Nephron (organoid): Measurements from ENCODE around the gene NCAM1.
A peak's percentile ranks its signal among the peaks of the same experiment; 100 is the strongest.

ENCODE experiments used
- H3K27ac Mint-ChIP-seq, 3 experiments: 2 replicates each; pipeline ENCODE4 v1.8.0; 2020; ENCODE audit warnings: mixed read lengths in 3 of 3, mild to moderate bottlenecking in 2 of 3, moderate library complexity in 1 of 3
- H3K27me3 Mint-ChIP-seq: 2 replicates; pipeline ENCODE4 v1.8.0; 2021; ENCODE audit warnings: low read depth, mild to moderate bottlenecking, moderate library complexity, mixed read lengths
- H3K36me3 Mint-ChIP-seq: 2 replicates; pipeline ENCODE4 v1.8.0; 2020; ENCODE audit warnings: low read depth, mixed read lengths
- H3K4me1 Mint-ChIP-seq: 2 replicates; pipeline ENCODE4 v1.8.0; 2020; ENCODE audit warnings: mixed read lengths
- H3K4me3 Mint-ChIP-seq, 3 experiments: 2 replicates each; pipeline ENCODE4 v1.8.0; 2020; ENCODE audit warnings: mild to moderate bottlenecking in 3 of 3, mixed read lengths in 3 of 3, moderate library complexity in 2 of 3
- H3K9me3 Mint-ChIP-seq: 2 replicates; pipeline ENCODE4 v1.8.0; 2020; ENCODE audit warnings: mixed read lengths
- TF ChIP-seq, protein P1 (sequence below), 3 experiments: fragments of 200-600 bp; sonication (generic); IDR thresholded peaks; one replicate each; pipeline ENCODE4 v1.5.0; 2021; ENCODE audit warnings: antibody characterized with exemption in 3 of 3; ENCODE audit not compliant: unreplicated experiment in 3 of 3

NCAM1 gene

DNA sequence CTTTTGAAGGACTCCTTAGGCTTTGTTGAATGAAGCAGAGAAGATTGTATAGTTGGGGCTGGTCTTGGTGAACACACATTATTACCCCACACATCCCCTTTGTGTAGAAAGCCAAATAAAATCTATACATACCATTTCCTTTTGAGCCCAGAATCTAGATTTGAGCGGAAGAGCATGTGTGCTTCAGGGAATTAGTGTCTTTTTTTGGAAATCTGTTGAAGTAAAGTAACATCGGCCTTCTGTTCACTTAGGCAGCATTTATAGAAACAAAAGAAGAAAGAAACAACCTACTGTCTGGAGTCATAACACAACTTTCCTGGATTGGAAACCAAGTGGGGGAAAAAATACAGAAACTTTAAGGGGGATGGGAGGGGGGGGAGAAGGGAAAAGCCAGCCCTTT lies 315.2 kb downstream of the NCAM1 start:
- Mint-ChIP-seq H3K27ac (peak overlapping the region in 1 of 3 experiments; percentile 15), H3K27me3 (no peaks in the 10 kb centered on the region)

DNA sequence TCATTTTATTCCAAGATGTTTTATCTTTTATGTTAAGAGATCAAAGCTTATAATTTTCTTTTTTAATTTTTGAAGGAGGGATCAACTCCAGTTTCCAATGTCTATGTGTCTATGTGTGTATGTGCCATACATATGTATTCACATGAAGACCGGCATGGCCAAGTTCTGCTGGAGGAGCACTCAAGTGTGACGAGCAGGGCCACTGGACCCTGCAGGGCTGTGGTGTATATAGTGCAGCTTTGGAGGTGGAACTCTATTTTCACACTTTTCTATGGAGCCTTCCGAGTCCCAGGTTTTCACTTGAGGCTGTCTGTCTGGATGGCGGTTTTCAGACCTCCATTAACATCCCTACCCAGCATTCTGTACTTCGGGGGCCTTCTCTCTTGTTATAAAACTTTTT lies 316.7 kb downstream of the NCAM1 start:
- TF ChIP-seq, protein P1, sequence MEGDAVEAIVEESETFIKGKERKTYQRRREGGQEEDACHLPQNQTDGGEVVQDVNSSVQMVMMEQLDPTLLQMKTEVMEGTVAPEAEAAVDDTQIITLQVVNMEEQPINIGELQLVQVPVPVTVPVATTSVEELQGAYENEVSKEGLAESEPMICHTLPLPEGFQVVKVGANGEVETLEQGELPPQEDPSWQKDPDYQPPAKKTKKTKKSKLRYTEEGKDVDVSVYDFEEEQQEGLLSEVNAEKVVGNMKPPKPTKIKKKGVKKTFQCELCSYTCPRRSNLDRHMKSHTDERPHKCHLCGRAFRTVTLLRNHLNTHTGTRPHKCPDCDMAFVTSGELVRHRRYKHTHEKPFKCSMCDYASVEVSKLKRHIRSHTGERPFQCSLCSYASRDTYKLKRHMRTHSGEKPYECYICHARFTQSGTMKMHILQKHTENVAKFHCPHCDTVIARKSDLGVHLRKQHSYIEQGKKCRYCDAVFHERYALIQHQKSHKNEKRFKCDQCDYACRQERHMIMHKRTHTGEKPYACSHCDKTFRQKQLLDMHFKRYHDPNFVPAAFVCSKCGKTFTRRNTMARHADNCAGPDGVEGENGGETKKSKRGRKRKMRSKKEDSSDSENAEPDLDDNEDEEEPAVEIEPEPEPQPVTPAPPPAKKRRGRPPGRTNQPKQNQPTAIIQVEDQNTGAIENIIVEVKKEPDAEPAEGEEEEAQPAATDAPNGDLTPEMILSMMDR (IDR thresholded peaks at IDR 0.05; ENCODE audit: unreplicated experiment in 3 of 3): no peak
- no peaks in the 10 kb centered on the region for H3K27me3 Mint-ChIP-seq
- H3K4me3 Mint-ChIP-seq: no peak overlapping the region
- H3K27ac Mint-ChIP-seq: no peak overlapping the region
- H3K36me3 Mint-ChIP-seq: peaks cover 25% of the 10 kb centered on the region
- H3K9me3 Mint-ChIP-seq: no peaks in the 10 kb centered on the region
- H3K4me1 Mint-ChIP-seq: no peaks in the 10 kb centered on the region

More for the DNA sequence above, 315.2 kb downstream of the NCAM1 start:
- H3K9me3 Mint-ChIP-seq: no peaks in the 10 kb centered on the region
- H3K4me3 Mint-ChIP-seq: no peak overlapping the region
- H3K4me1 Mint-ChIP-seq: no peaks in the 10 kb centered on the region
- TF ChIP-seq, protein P1 (IDR thresholded peaks at IDR 0.05; ENCODE audit: unreplicated experiment in 3 of 3): no peak
- peaks cover 33% of the 10 kb centered on the region for H3K36me3 Mint-ChIP-seq

DNA sequence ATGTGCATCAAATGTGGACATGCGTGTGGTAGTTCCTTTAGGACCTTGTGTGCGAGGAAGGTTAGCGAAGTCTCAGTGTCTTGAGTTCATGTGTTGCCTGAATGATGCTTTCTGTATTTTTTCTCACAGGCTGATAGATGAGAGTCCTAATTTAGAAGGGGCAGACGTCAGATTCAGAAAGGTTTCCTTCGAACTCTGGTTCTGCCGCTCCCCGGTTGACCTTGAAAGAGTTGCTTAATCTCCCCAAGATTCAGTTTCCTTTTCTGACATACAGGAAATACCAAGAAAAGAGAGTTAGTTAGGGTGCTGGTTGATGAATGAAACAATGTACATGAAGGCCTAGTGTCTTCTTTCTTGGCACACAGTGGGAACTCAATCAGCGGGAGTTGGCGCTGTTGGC lies 317.3 kb downstream of the NCAM1 start:
- no peaks in the 10 kb centered on the region for H3K9me3 Mint-ChIP-seq
- TF ChIP-seq, protein P1 (IDR thresholded peaks at IDR 0.05; ENCODE audit: unreplicated experiment in 3 of 3): no peak
- H3K36me3 Mint-ChIP-seq: peaks cover 24% of the 10 kb centered on the region
- no peaks in the 10 kb centered on the region for H3K4me1 Mint-ChIP-seq
- H3K27ac Mint-ChIP-seq: no peak overlapping the region
- H3K27me3 Mint-ChIP-seq: no peaks in the 10 kb centered on the region
- no peak overlapping the region for H3K4me3 Mint-ChIP-seq

DNA sequence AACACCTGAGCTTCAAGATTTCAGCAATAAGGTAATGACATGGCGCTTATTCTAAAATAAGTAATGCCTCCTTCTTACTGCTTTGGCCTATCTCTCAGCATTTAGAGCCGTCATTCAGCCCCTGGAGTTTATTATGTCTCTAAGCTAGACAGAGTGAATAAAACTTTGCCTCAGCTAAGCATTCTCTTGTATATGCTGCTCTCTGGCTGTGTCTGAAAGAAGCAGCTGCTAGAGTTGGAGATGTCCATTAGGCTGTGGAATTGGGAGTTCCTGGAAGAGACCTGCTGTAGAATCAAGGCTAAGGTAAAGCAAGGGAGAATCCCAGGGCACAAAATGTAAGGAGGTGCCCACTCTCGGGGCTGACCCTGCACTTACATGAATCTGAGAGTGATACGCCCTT lies 317.7 kb downstream of the NCAM1 start:
- H3K4me3 Mint-ChIP-seq: no peak overlapping the region
- TF ChIP-seq, protein P1 (IDR thresholded peaks at IDR 0.05; ENCODE audit: unreplicated experiment in 3 of 3): no peak
- no peaks in the 10 kb centered on the region for H3K27me3 Mint-ChIP-seq
- no peaks in the 10 kb centered on the region for H3K9me3 Mint-ChIP-seq
- no peak overlapping the region for H3K27ac Mint-ChIP-seq
- no peaks in the 10 kb centered on the region for H3K4me1 Mint-ChIP-seq
- peaks cover 24% of the 10 kb centered on the region for H3K36me3 Mint-ChIP-seq

DNA sequence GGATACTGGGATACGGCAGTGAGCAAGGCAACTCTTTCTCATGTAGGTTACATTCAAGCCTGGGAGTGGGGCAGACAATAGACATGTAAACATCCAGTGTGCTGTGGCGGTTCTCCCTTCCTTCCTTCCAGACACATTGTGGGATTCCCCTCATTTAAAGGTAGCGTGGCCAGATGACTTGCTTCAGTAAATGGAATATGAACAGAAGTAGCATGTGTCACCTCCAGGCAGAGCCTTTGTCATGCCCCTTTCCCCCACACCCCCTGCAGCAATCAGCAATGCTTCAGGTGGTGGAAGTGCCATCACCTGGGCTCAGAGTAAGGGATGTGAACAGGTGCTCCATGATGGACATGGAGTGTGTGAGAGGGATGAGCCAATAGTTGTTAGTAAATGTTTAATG lies 318.4 kb downstream of the NCAM1 start:
- H3K36me3 Mint-ChIP-seq: peaks cover 24% of the 10 kb centered on the region
- H3K4me1 Mint-ChIP-seq: no peaks in the 10 kb centered on the region
- H3K27ac Mint-ChIP-seq: no peak overlapping the region
- no peak overlapping the region for H3K4me3 Mint-ChIP-seq
- no peaks in the 10 kb centered on the region for H3K27me3 Mint-ChIP-seq
- TF ChIP-seq, protein P1 (IDR thresholded peaks at IDR 0.05; ENCODE audit: unreplicated experiment in 3 of 3): no peak
- no peaks in the 10 kb centered on the region for H3K9me3 Mint-ChIP-seq

DNA sequence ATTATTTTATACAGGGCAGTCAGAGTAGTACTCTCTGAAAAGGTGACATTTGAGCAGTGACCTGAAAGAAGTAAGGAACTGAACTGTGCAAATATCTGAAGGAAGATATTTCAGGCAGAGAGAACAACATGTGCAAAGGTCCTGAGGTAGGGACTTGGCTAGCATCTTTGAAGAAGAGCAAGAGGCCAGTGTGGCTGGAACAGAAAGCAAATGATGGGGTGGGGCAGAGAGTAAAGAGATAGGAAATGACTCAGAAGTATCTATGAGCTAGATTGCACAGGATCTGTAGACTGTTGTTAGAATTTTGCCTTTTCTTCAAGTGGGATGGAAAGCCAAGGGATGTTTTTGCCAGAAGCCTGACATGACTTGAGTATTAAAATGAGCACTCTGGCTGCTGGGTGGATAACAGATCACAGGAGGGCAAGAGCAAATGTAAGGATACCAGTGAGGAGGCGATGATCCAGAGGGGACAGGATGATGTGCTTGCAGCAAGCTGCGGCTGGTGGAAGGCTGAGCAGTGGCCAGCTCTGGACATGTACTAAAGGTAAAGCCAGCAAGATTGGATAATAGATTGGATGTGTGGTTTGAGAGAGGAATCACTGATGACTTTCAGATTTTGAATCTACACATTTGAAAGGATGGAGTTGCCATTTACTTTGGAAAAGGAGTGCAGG lies 320.0 kb downstream of the NCAM1 start:
- Mint-ChIP-seq H3K9me3 (no peaks in the 10 kb centered on the region), H3K27ac (no peak overlapping the region), H3K4me1 (no peaks in the 10 kb centered on the region), H3K27me3 (no peaks in the 10 kb centered on the region), H3K36me3 (peaks cover 11% of the 10 kb centered on the region), H3K4me3 (no peak overlapping the region)
- TF ChIP-seq, protein P1 (IDR thresholded peaks at IDR 0.05; ENCODE audit: unreplicated experiment in 3 of 3): no peak
